Measurements from ENCODE around the gene SYT9.
"Not testable (repeated sequence)": the region's sequence is repeated elsewhere in the genome, so short reads cannot be mapped to it uniquely, and the experiment has no call there.

The SYT9 gene

GRCh38 chr11:7517743-7518142, 266.0 kb downstream of the SYT9 start:
- H3K4me3 Mint-ChIP-seq; H3K9me3 Mint-ChIP-seq; H3K36me3 Mint-ChIP-seq (ENCODE audit: low read depth); H3K27ac Mint-ChIP-seq; H3K27me3 Mint-ChIP-seq: not testable (repeated sequence)
- H3K4me1 Mint-ChIP-seq (ENCODE audit: low read depth), result peaks cover 43% of the 10 kb centered on the region
